ENCODE data around the gene BBS12.

- no peak for TF ChIP-seq CTCF (IDR thresholded peaks at IDR 0.05)
- TF ChIP-seq POLR2A (IDR thresholded peaks at IDR 0.05): no peak
These were observed 30.6 kb downstream of the BBS12 start for GRCh38 chr4:122762966-122763716.
